Thoracic aorta (tissue), 2 donors: ENCODE results near the gene COG6. TPM values are rescaled to one million over a fixed set of nuclear protein-coding genes. Genes with fewer than 3 reads are reported as not detected.

Experiments used
- ATAC-seq: fragments of 150-250 bp; one replicate; pipeline ENCODE4 v1.8.0; 2017; ENCODE audit warnings: low read depth; ENCODE audit not compliant: insufficient number of reproducible peaks, low FRiP score
- DNase-seq: peaks from one replicate; pipeline ENCODE4 v3.0.0-alpha.2; 2020; ENCODE audit warnings: low spot score
- H3K27ac ChIP-seq, 2 donors: fragments of 200-600 bp; sonication (generic); 1 replicate in 1 of 2; 2 replicates in 1 of 2; pipeline ENCODE4 v1.5.1; 2016; ENCODE audit warnings: mild to moderate bottlenecking in 2 of 2, moderate library complexity in 2 of 2
- H3K27me3 ChIP-seq: fragments of 200-600 bp; sonication (generic); replicated peaks from 2 replicates; pipeline ENCODE4 v1.6.0; 2016; ENCODE audit warnings: mild to moderate bottlenecking; ENCODE audit not compliant: insufficient read depth
- H3K36me3 ChIP-seq: fragments of 200-600 bp; sonication (generic); one replicate; pipeline ENCODE4 v1.5.1; 2016
- H3K4me1 ChIP-seq, 2 donors: fragments of 200-600 bp; sonication (generic); 1 replicate in 1 of 2; 2 replicates in 1 of 2; pipeline versions ENCODE4 v1.5.1 to v1.6.0; 2016; ENCODE audit warnings: low read depth in 2 of 2, mild to moderate bottlenecking in 1 of 2; ENCODE audit not compliant: control insufficient read depth in 1 of 2
- H3K4me3 ChIP-seq: fragments of 200-600 bp; sonication (generic); 2 replicates; pipeline ENCODE4 v1.5.1; 2016; ENCODE audit warnings: mild to moderate bottlenecking
- H3K9me3 ChIP-seq: fragments of 200-600 bp; sonication (generic); 2 replicates; pipeline ENCODE4 v1.5.1; 2016
- total RNA-seq, 2 donors: library from RNA; depleted of rRNA; stranded (reverse); fragments of >200 nt; gene quantifications; one replicate each; pipeline versions ENCODE4 v1.1.0 to v1.2.3, GENCODE V29; 2016
- TF ChIP-seq, protein P1 (sequence below): fragments of 200-600 bp; sonication (generic); IDR thresholded peaks from one replicate; pipeline ENCODE4 v1.5.1; 2019; ENCODE audit warnings: antibody characterized with exemption

Gene COG6
- total RNA-seq, 2 donors from 2014 or later = 28.9 to 42.4 TPM

GRCh38 chr13:39766464-39767158, 111.1 kb downstream of the COG6 start:
- TF ChIP-seq, protein P1, sequence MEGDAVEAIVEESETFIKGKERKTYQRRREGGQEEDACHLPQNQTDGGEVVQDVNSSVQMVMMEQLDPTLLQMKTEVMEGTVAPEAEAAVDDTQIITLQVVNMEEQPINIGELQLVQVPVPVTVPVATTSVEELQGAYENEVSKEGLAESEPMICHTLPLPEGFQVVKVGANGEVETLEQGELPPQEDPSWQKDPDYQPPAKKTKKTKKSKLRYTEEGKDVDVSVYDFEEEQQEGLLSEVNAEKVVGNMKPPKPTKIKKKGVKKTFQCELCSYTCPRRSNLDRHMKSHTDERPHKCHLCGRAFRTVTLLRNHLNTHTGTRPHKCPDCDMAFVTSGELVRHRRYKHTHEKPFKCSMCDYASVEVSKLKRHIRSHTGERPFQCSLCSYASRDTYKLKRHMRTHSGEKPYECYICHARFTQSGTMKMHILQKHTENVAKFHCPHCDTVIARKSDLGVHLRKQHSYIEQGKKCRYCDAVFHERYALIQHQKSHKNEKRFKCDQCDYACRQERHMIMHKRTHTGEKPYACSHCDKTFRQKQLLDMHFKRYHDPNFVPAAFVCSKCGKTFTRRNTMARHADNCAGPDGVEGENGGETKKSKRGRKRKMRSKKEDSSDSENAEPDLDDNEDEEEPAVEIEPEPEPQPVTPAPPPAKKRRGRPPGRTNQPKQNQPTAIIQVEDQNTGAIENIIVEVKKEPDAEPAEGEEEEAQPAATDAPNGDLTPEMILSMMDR = no peak
- no peaks in the 10 kb centered on the region for H3K4me1 ChIP-seq
- no peak overlapping the region for H3K4me3 ChIP-seq
- H3K9me3 ChIP-seq = no peaks in the 10 kb centered on the region
- H3K27ac ChIP-seq = no peak overlapping the region
- H3K36me3 ChIP-seq = no peaks in the 10 kb centered on the region
- ATAC-seq = no peak
- DNase-seq = no peak
- no peaks in the 10 kb centered on the region for H3K27me3 ChIP-seq

- Histone ChIP-seq H3K36me3 (no peaks in the 10 kb centered on the region), H3K9me3 (no peaks in the 10 kb centered on the region), H3K27me3 (no peaks in the 10 kb centered on the region), H3K4me1 (no peaks in the 10 kb centered on the region), H3K27ac (no peak overlapping the region), H3K4me3 (no peak overlapping the region)
- TF ChIP-seq, protein P1 = no peak
- ATAC-seq (no peak), DNase-seq (no peak)
These were observed 112.5 kb downstream of the COG6 start for GRCh38 chr13:39767791-39768517.

DNA sequence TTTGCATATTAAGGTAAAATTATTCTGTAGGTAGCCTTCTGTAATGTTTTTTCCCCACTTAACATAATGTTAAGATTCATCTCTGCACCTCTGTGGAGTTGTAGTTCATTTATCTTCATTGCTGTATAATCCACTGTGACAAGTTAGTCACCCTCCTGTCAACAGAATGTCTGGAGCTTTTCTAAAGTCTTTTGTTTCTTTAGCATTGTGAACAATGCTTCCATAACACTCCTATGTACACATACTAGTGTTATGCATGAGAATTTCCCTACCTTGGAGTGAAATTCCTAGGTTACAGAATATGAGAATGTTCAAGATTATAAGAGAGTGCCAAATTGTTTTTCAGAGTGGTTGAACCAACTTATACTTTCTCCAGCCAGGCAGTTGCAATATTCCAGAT, 113.5 kb downstream of the COG6 start:
- H3K4me1 ChIP-seq = no peaks in the 10 kb centered on the region
- DNase-seq = no peak
- H3K9me3 ChIP-seq = no peaks in the 10 kb centered on the region
- no peak for ATAC-seq
- H3K27me3 ChIP-seq = no peaks in the 10 kb centered on the region
- TF ChIP-seq, protein P1 = no peak
- no peaks in the 10 kb centered on the region for H3K36me3 ChIP-seq
- no peak overlapping the region for H3K27ac ChIP-seq
- H3K4me3 ChIP-seq = no peak overlapping the region

GRCh38 chr13:39770221-39771090, 115.0 kb downstream of the COG6 start:
- H3K36me3 ChIP-seq = no peaks in the 10 kb centered on the region
- DNase-seq (no peak), ATAC-seq (no peak)
- no peak overlapping the region for H3K4me3 ChIP-seq
- no peaks in the 10 kb centered on the region for H3K27me3 ChIP-seq
- no peak overlapping the region for H3K27ac ChIP-seq
- no peaks in the 10 kb centered on the region for H3K9me3 ChIP-seq
- TF ChIP-seq, protein P1 = no peak
- H3K4me1 ChIP-seq = no peaks in the 10 kb centered on the region

DNA sequence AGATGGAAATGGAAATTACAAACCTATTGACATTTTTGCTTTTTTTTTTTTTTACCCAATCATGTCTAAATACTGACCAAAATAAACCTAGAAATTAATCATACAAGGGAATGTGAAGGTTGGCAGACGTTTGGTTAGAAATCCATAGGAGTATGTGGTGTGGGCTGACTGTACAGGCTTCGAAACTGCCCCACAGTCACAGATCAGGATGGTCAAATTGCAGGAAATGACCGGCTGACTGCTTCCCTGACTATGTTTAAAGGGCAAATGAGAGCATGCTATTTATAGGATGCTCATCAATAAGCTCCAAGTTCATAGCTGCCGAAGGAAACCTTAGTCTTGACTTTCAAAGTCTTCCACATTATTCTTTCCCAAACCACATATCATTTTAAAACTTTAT, 118.4 kb downstream of the COG6 start:
- ATAC-seq (no peak), DNase-seq (no peak)
- Histone ChIP-seq H3K4me1 (no peaks in the 10 kb centered on the region), H3K9me3 (no peaks in the 10 kb centered on the region), H3K27ac (no peak overlapping the region), H3K36me3 (no peaks in the 10 kb centered on the region), H3K4me3 (no peak overlapping the region), H3K27me3 (no peaks in the 10 kb centered on the region)
- TF ChIP-seq, protein P1 = no peak
